ENCODE data around the gene REEP2. TPM values are rescaled to one million over a fixed set of nuclear protein-coding genes. Genes with fewer than 3 reads are reported as not detected.
A peak's percentile ranks its signal among the peaks of the same experiment; 100 is the strongest.
"Not testable (repeated sequence)": the region's sequence is repeated elsewhere in the genome, so short reads cannot be mapped to it uniquely, and the experiment has no call there.

Gene REEP2
- total and polyA plus RNA-seq, 4 donors: 0.08 to 0.28 (median 0.12) TPM; not detected in 1

DNA sequence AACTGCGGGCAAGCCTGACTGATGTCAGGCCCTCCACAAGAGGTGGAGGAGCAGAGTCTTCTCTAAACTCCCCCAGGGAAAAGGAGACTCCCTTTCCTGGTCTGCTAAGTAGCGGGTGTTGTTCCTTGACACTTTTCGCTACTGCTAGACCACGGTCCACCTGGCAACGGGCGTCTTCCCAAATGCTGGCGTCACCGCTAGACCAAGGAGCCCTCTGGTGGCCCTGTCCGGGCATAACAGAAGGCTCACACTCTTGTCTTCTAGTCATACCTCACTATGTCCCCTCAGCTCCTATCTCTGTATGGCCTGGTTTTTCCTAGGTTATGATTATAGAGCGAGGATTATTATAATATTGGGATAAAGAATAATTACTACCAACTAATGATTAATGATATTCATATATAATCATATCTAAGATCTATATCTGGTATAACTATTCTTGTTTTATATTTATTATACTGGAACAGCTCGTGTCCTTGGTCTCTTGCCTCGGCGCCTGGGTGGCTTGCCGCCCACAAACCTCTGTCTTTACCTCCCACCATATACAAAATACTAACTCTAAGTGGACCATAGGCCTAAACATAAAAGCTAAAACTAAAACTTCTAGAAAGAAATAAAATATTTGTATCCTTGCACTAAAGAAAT is 27.7 kb upstream of the REEP2 start:
- not testable (repeated sequence) for DNase-seq (ENCODE audit: low spot score); H3K9ac ChIP-seq (ENCODE audit: low read depth in 1 of 2, low read length in 2 of 2); H3K4me1 ChIP-seq (ENCODE audit: control insufficient read depth in 4 of 4, insufficient read depth in 4 of 4, low read length in 3 of 4); H3K9me3 ChIP-seq (ENCODE audit: control insufficient read depth in 4 of 4, low read length in 3 of 4); H3K27me3 ChIP-seq (ENCODE audit: control insufficient read depth in 4 of 4, insufficient read depth in 4 of 4, low read length in 3 of 4); H3K27ac ChIP-seq (ENCODE audit: low read depth in 1 of 2, low read length in 2 of 2); H3K4me3 ChIP-seq (ENCODE audit: low read depth in 1 of 3, low read length in 3 of 3)
- peak; percentile 41 to 57 for TF ChIP-seq RAD21 (IDR thresholded peaks at IDR 0.05)
- TF ChIP-seq, protein P1, sequence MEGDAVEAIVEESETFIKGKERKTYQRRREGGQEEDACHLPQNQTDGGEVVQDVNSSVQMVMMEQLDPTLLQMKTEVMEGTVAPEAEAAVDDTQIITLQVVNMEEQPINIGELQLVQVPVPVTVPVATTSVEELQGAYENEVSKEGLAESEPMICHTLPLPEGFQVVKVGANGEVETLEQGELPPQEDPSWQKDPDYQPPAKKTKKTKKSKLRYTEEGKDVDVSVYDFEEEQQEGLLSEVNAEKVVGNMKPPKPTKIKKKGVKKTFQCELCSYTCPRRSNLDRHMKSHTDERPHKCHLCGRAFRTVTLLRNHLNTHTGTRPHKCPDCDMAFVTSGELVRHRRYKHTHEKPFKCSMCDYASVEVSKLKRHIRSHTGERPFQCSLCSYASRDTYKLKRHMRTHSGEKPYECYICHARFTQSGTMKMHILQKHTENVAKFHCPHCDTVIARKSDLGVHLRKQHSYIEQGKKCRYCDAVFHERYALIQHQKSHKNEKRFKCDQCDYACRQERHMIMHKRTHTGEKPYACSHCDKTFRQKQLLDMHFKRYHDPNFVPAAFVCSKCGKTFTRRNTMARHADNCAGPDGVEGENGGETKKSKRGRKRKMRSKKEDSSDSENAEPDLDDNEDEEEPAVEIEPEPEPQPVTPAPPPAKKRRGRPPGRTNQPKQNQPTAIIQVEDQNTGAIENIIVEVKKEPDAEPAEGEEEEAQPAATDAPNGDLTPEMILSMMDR (IDR thresholded peaks at IDR 0.05; ENCODE audit: low read depth, low read length, missing input control): peak; percentile 19
- 82% methylated on average over 13 of the region's 14 CpGs for WGBS
- H3K36me3 ChIP-seq (ENCODE audit: control insufficient read depth in 4 of 4, insufficient read depth in 3 of 4, low read depth in 1 of 4, low read length in 3 of 4): peaks cover 1 to 32% (median 19%) of the 10 kb centered on the region in 4 donors

DNA sequence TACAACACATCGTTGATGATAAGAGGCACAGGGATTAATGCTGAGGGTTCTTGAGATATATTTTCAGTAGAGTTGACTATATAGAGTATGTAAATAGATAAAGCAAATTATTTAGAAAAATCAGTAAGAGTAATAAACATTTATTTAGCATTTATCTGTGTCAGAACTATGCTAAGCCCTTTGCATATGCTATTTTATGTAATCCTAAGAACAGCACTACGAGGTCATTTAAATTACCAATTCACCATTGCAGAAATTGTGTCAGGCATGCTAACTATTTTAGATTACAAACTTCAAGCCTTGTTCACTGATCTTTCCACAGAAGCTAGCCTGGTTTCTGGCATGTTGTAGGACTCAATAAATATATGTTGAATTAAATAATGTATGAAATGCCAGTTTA is 20.4 kb upstream of the REEP2 start:
- no peak for DNase-seq (ENCODE audit: low spot score)
- Histone ChIP-seq H3K27me3 (ENCODE audit: control insufficient read depth in 4 of 4, insufficient read depth in 4 of 4, low read length in 3 of 4) (no peaks in the 10 kb centered on the region), H3K36me3 (ENCODE audit: control insufficient read depth in 4 of 4, insufficient read depth in 3 of 4, low read depth in 1 of 4, low read length in 3 of 4) (peaks cover 16 to 77% (median 60%) of the 10 kb centered on the region in 4 donors), H3K4me1 (ENCODE audit: control insufficient read depth in 4 of 4, insufficient read depth in 4 of 4, low read length in 3 of 4) (no peaks in the 10 kb centered on the region), H3K27ac (ENCODE audit: low read depth in 1 of 2, low read length in 2 of 2) (no peak overlapping the region), H3K9me3 (ENCODE audit: control insufficient read depth in 4 of 4, low read length in 3 of 4) (no peaks in the 10 kb centered on the region), H3K4me3 (ENCODE audit: low read depth in 1 of 3, low read length in 3 of 3) (no peak overlapping the region), H3K9ac (ENCODE audit: low read depth in 1 of 2, low read length in 2 of 2) (no peak overlapping the region)
- TF ChIP-seq, protein P2, sequence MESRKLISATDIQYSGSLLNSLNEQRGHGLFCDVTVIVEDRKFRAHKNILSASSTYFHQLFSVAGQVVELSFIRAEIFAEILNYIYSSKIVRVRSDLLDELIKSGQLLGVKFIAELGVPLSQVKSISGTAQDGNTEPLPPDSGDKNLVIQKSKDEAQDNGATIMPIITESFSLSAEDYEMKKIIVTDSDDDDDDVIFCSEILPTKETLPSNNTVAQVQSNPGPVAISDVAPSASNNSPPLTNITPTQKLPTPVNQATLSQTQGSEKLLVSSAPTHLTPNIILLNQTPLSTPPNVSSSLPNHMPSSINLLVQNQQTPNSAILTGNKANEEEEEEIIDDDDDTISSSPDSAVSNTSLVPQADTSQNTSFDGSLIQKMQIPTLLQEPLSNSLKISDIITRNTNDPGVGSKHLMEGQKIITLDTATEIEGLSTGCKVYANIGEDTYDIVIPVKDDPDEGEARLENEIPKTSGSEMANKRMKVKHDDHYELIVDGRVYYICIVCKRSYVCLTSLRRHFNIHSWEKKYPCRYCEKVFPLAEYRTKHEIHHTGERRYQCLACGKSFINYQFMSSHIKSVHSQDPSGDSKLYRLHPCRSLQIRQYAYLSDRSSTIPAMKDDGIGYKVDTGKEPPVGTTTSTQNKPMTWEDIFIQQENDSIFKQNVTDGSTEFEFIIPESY (IDR thresholded peaks at IDR 0.05): no peak
- TF ChIP-seq, protein P3, sequence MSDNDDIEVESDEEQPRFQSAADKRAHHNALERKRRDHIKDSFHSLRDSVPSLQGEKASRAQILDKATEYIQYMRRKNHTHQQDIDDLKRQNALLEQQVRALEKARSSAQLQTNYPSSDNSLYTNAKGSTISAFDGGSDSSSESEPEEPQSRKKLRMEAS (IDR thresholded peaks at IDR 0.05): no peak
- TF ChIP-seq SP1 (IDR thresholded peaks at IDR 0.05) (no peak), EGR1 (IDR thresholded peaks at IDR 0.05; ENCODE audit: low read depth in 2 of 2) (no peak), YY1 (IDR thresholded peaks at IDR 0.05) (no peak), HNF4G (IDR thresholded peaks at IDR 0.05) (no peak), FOXA1 (IDR thresholded peaks at IDR 0.05) (no peak), HNF4A (conservative IDR thresholded peaks at IDR 0.05) (no peak), NR2F2 (IDR thresholded peaks at IDR 0.05) (no peak), FOXA2 (IDR thresholded peaks at IDR 0.05) (no peak)
- TF ChIP-seq, protein P4, sequence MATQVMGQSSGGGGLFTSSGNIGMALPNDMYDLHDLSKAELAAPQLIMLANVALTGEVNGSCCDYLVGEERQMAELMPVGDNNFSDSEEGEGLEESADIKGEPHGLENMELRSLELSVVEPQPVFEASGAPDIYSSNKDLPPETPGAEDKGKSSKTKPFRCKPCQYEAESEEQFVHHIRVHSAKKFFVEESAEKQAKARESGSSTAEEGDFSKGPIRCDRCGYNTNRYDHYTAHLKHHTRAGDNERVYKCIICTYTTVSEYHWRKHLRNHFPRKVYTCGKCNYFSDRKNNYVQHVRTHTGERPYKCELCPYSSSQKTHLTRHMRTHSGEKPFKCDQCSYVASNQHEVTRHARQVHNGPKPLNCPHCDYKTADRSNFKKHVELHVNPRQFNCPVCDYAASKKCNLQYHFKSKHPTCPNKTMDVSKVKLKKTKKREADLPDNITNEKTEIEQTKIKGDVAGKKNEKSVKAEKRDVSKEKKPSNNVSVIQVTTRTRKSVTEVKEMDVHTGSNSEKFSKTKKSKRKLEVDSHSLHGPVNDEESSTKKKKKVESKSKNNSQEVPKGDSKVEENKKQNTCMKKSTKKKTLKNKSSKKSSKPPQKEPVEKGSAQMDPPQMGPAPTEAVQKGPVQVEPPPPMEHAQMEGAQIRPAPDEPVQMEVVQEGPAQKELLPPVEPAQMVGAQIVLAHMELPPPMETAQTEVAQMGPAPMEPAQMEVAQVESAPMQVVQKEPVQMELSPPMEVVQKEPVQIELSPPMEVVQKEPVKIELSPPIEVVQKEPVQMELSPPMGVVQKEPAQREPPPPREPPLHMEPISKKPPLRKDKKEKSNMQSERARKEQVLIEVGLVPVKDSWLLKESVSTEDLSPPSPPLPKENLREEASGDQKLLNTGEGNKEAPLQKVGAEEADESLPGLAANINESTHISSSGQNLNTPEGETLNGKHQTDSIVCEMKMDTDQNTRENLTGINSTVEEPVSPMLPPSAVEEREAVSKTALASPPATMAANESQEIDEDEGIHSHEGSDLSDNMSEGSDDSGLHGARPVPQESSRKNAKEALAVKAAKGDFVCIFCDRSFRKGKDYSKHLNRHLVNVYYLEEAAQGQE (IDR thresholded peaks at IDR 0.05): no peak
- 96% methylated on average over 2 of the region's 2 CpGs for WGBS

All from liver (tissue), 9 donors.